Left ventricle myocardium inferior (tissue), 1 donor: ENCODE measurements around the gene SPDYC. TPM values are rescaled to one million over a fixed set of nuclear protein-coding genes. Genes with fewer than 3 reads are reported as not detected.

Experiments
- DNase-seq: peaks from one replicate; pipeline ENCODE4 v3.0.0-alpha.2; 2020
- H3K27ac ChIP-seq: fragments of 200-600 bp; replicated peaks from 2 replicates; pipeline ENCODE4 v1.8.0; 2021
- H3K27me3 ChIP-seq: fragments of 200-600 bp; 2 replicates; pipeline ENCODE4 v1.8.0; 2021; ENCODE audit warnings: low read depth
- H3K36me3 ChIP-seq: fragments of 200-600 bp; 2 replicates; pipeline ENCODE4 v1.8.0; 2021
- H3K4me1 ChIP-seq: fragments of 200-600 bp; 2 replicates; pipeline ENCODE4 v1.8.0; 2021
- H3K4me3 ChIP-seq: fragments of 200-600 bp; 2 replicates; pipeline ENCODE4 v1.8.0; 2021; ENCODE audit warnings: mild to moderate bottlenecking, moderate library complexity
- H3K9me3 ChIP-seq: fragments of 200-600 bp; replicated peaks from 2 replicates; pipeline ENCODE4 v1.8.0; 2021
- CTCF ChIP-seq: fragments of 200-600 bp; IDR thresholded peaks from 2 replicates; pipeline ENCODE4 v1.8.0; 2021; ENCODE audit warnings: antibody characterized with exemption, mild to moderate bottlenecking, borderline replicate concordance
- intact Hi-C: fragments of 100-400 bp; cut with micrococcal nuclease; formaldehyde crosslinking; loops from one replicate; pipeline ENCODE4 v1.11.0; 2022
- microRNA-seq: library from miRNA; unstranded; fragments of <30 nt; microRNA quantifications from one replicate; pipeline ENCODE4 v1.2.0, GENCODE V29; 2020
- total RNA-seq: library from RNA; stranded (reverse); fragmentation: NEBNext Ultra II Directional; extraction: Animal tissue kit (Norgen Biotek cat#: 25700); gene quantifications from one replicate; pipeline ENCODE4 v1.2.1, GENCODE V29; 2021
- donor health status: DM: no; HTN: yes; CAD: no; lungs with severe emphysema.

SPDYC gene
- total RNA-seq, 1 donor from 2014 or later, result not detected

- no peaks in the 10 kb centered on the region for H3K27me3 ChIP-seq
- H3K4me3 ChIP-seq, result no peak overlapping the region
- intact Hi-C loops, result no loop called here
- no peaks in the 10 kb centered on the region for H3K9me3 ChIP-seq
- H3K36me3 ChIP-seq, result no peaks in the 10 kb centered on the region
- TF ChIP-seq CTCF, result no peak
- H3K4me1 ChIP-seq, result peaks cover 2% of the 10 kb centered on the region
- H3K27ac ChIP-seq, result no peak overlapping the region
- no peak for DNase-seq
Observed at GRCh38 chr11:65219930-65220213, 49.8 kb downstream of the SPDYC start.

- no peak overlapping the region for H3K4me3 ChIP-seq
- DNase-seq, result no peak
- peaks cover 13% of the 10 kb centered on the region for H3K4me1 ChIP-seq
- TF ChIP-seq CTCF, result no peak
- H3K36me3 ChIP-seq, result no peaks in the 10 kb centered on the region
- intact Hi-C loops, result no loop called here
- no peaks in the 10 kb centered on the region for H3K27me3 ChIP-seq
- no peaks in the 10 kb centered on the region for H3K9me3 ChIP-seq
- no peak overlapping the region for H3K27ac ChIP-seq
Observed at GRCh38 chr11:65221026-65221425, 51.0 kb downstream of the SPDYC start.

Small RNAs within 50 kb of the gene (microRNA-seq; reads per million reads assigned to microRNA genes)
- not detected for gene MIR6751

Other genes starting within 250 kb of the SPDYC start
- 22.5 TPM for gene PPP2R5B, start 245.5 kb upstream of the SPDYC start, total RNA-seq
- not detected for gene GPHA2, start 234.3 kb upstream of the SPDYC start, total RNA-seq
- not detected for gene MAJIN, start 198.1 kb upstream of the SPDYC start, total RNA-seq
- gene BATF2, start 173.3 kb upstream of the SPDYC start, total RNA-seq, result 1.3 TPM
- 128 TPM for gene ARL2, start 156.1 kb upstream of the SPDYC start, total RNA-seq
- gene SNX15, start 142.8 kb upstream of the SPDYC start, total RNA-seq, result 15.7 TPM
- gene SAC3D1, start 129.0 kb upstream of the SPDYC start, total RNA-seq, result 5.6 TPM
- gene NAALADL1, start 111.7 kb upstream of the SPDYC start, total RNA-seq, result 4.8 TPM
- 1.3 TPM for gene CDCA5, start 86.2 kb upstream of the SPDYC start, total RNA-seq
- gene ZFPL1, start 86.0 kb upstream of the SPDYC start, total RNA-seq, result 23.1 TPM
- 92.2 TPM for gene VPS51, start 74.0 kb upstream of the SPDYC start, total RNA-seq
- gene TM7SF2, start 58.4 kb upstream of the SPDYC start, total RNA-seq, result 56.7 TPM
- 6.1 TPM for gene ZNHIT2, start 52.5 kb upstream of the SPDYC start, total RNA-seq
- 629 TPM for gene FAU, start 48.1 kb upstream of the SPDYC start, total RNA-seq
- gene MRPL49, start 47.9 kb upstream of the SPDYC start, total RNA-seq, result 32.1 TPM
- gene SYVN1, start 35.7 kb upstream of the SPDYC start, total RNA-seq, result 25.6 TPM
- 74.6 TPM for gene CAPN1, start 11.7 kb downstream of the SPDYC start, total RNA-seq
- 3.8 TPM for gene POLA2, start 91.7 kb downstream of the SPDYC start, total RNA-seq
- gene CDC42EP2, start 144.6 kb downstream of the SPDYC start, total RNA-seq, result 11.3 TPM
- gene DPF2, start 163.6 kb downstream of the SPDYC start, total RNA-seq, result 40.6 TPM
- 0.44 TPM for gene TIGD3, start 184.5 kb downstream of the SPDYC start, total RNA-seq
- gene SLC25A45, start 212.4 kb downstream of the SPDYC start, total RNA-seq, result 5.0 TPM
- 8.4 TPM for gene FRMD8, start 216.4 kb downstream of the SPDYC start, total RNA-seq